ENCODE results near the gene HIP1. TPM values are rescaled to one million over a fixed set of nuclear protein-coding genes. Genes with fewer than 3 reads are reported as not detected.
"Not testable (repeated sequence)": the region's sequence is repeated elsewhere in the genome, so short reads cannot be mapped to it uniquely, and the experiment has no call there.

The HIP1 gene
- total and polyA plus RNA-seq, 9 donors = 17.3 to 28.4 (median 23.5) TPM

DNA sequence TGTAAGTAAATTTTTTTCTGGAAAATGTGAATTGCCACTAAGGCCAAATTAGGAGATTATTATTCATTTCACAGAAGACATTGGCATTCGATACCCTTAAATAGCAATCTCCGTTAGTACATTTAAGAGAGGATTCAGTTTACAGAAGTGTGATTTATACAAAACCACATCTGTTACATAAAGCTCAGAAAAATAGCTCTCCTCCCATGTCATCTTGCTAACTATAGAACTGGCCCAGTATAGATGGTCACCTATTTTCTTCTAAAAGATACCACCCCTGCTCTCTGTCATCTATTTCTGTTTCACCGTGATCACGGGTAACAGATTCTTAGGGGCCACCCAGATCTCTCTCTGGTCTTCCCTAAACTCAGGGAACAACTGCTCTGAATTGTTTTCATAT lies 119.1 kb downstream of the HIP1 start:
- WGBS (ENCODE audit: insufficient coverage) = 78% methylated on average over 2 of the region's 4 CpGs
- Histone ChIP-seq H3K27ac (ENCODE audit: low read length) (no peak overlapping the region), H3K27me3 (ENCODE audit: control insufficient read depth, insufficient read depth, low read length) (no peaks in the 10 kb centered on the region), H3K9me3 (replicated peaks; ENCODE audit: control insufficient read depth, low read depth, low read length) (no peaks in the 10 kb centered on the region), H3K36me3 (ENCODE audit: control insufficient read depth, insufficient read depth, low read length) (no peaks in the 10 kb centered on the region), H3K4me1 (ENCODE audit: control insufficient read depth, insufficient read depth, low read length) (peaks cover 13% of the 10 kb centered on the region), H3K4me3 (ENCODE audit: low read length) (no peak overlapping the region)
- DNase-seq = no peak

DNA sequence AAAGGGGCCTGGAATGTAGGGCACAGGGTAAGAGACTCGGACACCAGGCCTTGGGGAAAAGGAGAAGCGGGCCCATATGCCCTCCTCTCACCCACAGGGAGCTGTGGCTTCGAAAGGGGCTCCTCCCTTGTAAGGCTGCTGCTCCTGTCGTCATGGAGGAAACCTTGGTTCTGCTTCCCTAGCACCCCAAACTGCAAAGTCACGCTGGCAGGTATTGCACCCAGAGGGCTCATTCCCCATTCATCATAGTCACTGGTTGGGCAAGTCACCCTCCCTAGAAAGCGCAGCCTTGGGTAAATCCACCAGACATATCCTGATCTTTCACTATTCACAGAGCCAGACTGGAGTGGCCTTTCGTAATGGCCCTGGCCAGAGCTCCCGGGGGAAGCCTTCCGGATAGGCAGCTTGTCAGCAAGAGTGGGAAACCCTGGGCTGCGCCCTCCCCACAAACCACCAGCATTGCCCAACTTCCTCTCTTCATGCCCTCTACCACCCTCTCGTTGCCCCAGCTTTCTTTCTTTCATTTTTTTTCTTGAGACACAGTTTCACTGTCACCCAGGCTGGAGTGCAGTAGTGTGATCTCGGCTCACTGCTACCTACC lies 121.0 kb downstream of the HIP1 start:
- Histone ChIP-seq H3K27ac (ENCODE audit: low read length) (no peak overlapping the region), H3K27me3 (ENCODE audit: control insufficient read depth, insufficient read depth, low read length) (no peaks in the 10 kb centered on the region), H3K4me1 (ENCODE audit: control insufficient read depth, insufficient read depth, low read length) (peaks cover 8% of the 10 kb centered on the region), H3K4me3 (ENCODE audit: low read length) (no peak overlapping the region), H3K9me3 (replicated peaks; ENCODE audit: control insufficient read depth, low read depth, low read length) (no peaks in the 10 kb centered on the region), H3K36me3 (ENCODE audit: control insufficient read depth, insufficient read depth, low read length) (no peaks in the 10 kb centered on the region)
- peak; percentile 76 for DNase-seq
- 64% methylated on average over 8 of the region's 12 CpGs for WGBS (ENCODE audit: insufficient coverage)

DNA sequence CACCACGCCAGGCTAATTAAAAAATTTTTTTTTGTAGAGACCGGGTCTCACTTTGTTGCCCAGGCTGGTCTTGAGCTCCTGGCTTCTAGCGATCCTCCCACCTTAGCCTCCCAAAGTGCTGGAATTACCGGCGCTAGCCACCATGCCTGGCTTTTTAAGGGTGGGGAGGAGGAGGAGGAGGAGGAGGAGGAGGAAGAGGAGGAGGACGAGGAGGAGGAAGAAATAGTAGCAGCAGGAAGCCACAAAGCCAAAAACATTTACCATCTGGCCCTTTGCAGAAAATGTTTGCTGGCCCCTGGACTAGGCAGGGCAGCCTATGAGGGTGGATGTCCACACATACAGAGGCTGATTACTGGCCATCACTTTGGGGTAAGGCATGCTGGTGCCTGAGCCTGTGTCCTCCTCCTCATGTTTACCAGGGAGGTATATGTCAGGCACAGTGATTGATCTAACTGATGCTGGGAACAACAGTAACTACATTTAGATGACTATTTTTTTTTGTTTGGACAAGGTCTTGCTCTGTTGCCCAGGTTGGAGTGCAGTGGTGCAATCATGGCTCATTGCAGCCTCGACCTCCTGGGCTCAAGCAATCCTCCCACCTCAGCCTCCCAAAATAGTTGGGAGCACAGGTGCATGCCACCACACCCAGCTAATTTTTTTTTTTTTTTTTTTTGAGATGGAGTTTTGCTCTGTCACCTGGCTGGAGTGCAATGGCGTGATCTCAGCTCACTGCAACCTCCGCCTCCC lies 122.1 kb downstream of the HIP1 start:
- no peaks in the 10 kb centered on the region for H3K36me3 ChIP-seq (ENCODE audit: control insufficient read depth, insufficient read depth, low read length)
- H3K27me3 ChIP-seq (ENCODE audit: control insufficient read depth, insufficient read depth, low read length) = no peaks in the 10 kb centered on the region
- WGBS (ENCODE audit: insufficient coverage) = 100% methylated on average over 2 of the region's 9 CpGs
- peaks cover 12% of the 10 kb centered on the region for H3K4me1 ChIP-seq (ENCODE audit: control insufficient read depth, insufficient read depth, low read length)
- DNase-seq = no peak
- H3K4me3 ChIP-seq (ENCODE audit: low read length) = no peak overlapping the region
- no peaks in the 10 kb centered on the region for H3K9me3 ChIP-seq (replicated peaks; ENCODE audit: control insufficient read depth, low read depth, low read length)
- no peak overlapping the region for H3K27ac ChIP-seq (ENCODE audit: low read length)

DNA sequence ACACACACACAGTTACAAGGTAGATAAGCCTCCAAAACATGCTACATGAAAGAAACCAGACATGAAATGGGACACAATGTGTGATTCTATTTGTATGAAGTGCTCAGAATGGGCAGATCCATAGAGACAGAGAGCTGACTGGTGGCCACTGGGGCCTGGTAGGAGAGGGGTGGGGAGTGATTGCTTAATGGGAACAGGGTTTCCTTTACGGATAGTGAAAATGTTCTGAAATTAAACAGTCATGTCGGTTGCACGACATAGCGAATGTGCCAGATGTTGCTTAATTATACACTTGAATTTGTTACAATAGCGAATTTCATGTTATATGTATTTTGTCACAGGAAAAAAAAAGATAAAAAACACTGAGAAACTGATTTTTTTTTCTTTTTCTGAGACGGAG lies 124.3 kb downstream of the HIP1 start:
- no peak for DNase-seq
- H3K27me3 ChIP-seq (ENCODE audit: control insufficient read depth, insufficient read depth, low read length) = no peaks in the 10 kb centered on the region
- 40% methylated on average over 1 of the region's 6 CpGs for whole genome bisulfite sequencing (ENCODE audit: insufficient coverage)
- H3K9me3 ChIP-seq (replicated peaks; ENCODE audit: control insufficient read depth, low read depth, low read length) = no peaks in the 10 kb centered on the region
- H3K4me3 ChIP-seq (ENCODE audit: low read length) = no peak overlapping the region
- H3K27ac ChIP-seq (ENCODE audit: low read length) = no peak overlapping the region
- peaks cover 11% of the 10 kb centered on the region for H3K4me1 ChIP-seq (ENCODE audit: control insufficient read depth, insufficient read depth, low read length)
- H3K36me3 ChIP-seq (ENCODE audit: control insufficient read depth, insufficient read depth, low read length) = no peaks in the 10 kb centered on the region

DNA sequence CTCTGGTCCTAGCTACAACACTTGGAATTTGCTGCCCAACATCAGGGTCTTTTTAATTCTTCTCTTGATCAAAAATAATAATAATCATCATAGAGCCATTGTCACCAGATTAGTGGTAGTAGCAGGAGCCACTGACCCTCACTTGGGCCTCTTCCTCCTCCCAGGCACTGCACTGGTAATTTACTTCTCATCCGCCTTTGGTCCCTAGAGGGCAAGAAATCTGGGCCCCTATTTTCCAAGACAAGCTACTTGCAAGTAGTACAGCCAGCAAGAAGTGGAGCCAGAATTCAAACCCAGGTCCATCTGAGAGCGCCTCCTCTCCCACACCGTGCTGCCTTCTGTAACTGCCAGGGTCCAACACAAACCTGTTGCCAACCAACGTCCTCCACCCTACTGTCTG lies 125.4 kb downstream of the HIP1 start:
- 78% methylated on average over 3 of the region's 4 CpGs for WGBS (ENCODE audit: insufficient coverage)
- Histone ChIP-seq H3K27me3 (ENCODE audit: control insufficient read depth, insufficient read depth, low read length) (no peaks in the 10 kb centered on the region), H3K9me3 (replicated peaks; ENCODE audit: control insufficient read depth, low read depth, low read length) (no peaks in the 10 kb centered on the region), H3K4me3 (ENCODE audit: low read length) (no peak overlapping the region), H3K27ac (ENCODE audit: low read length) (no peak overlapping the region), H3K36me3 (ENCODE audit: control insufficient read depth, insufficient read depth, low read length) (no peaks in the 10 kb centered on the region), H3K4me1 (ENCODE audit: control insufficient read depth, insufficient read depth, low read length) (peaks cover 16% of the 10 kb centered on the region)
- no peak for DNase-seq

DNA sequence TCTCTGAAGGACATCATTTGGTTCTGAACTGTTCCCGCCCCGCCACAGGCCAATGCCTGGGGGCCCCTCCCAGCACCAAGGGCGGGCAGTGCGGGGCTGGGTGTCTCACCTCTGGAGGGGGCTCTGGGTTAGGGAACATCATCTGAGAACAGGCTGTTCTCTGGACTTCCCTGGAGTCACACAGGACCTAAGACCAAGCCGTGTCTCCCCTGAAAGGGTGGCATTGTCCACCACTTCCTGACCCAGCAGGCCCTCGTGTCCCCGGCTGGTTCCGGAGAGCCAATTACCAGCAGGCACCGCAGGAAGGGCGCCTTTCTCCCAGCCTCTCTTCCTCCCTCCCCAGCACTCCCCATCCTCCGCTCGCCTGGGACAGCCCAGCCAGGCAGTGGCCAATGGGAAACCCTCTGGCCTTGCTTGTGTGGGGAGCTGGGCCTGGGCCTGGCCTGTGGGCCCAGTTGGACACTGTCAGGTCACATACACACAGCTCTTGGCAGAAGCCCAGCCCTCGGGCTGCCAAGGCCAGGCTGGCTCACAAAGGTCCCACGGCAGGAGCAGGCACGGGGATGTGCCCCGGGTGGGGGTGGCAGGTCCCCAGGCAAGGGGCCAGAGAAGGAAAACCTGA lies 127.1 kb downstream of the HIP1 start:
- peak overlapping the region; percentile 55 for H3K27ac ChIP-seq (ENCODE audit: low read length)
- H3K4me1 ChIP-seq (ENCODE audit: control insufficient read depth, insufficient read depth, low read length) = peaks cover 19% of the 10 kb centered on the region
- no peak overlapping the region for H3K4me3 ChIP-seq (ENCODE audit: low read length)
- H3K9me3 ChIP-seq (replicated peaks; ENCODE audit: control insufficient read depth, low read depth, low read length) = no peaks in the 10 kb centered on the region
- DNase-seq = peak; percentile 63
- no peaks in the 10 kb centered on the region for H3K27me3 ChIP-seq (ENCODE audit: control insufficient read depth, insufficient read depth, low read length)
- H3K36me3 ChIP-seq (ENCODE audit: control insufficient read depth, insufficient read depth, low read length) = no peaks in the 10 kb centered on the region
- 67% methylated on average over 6 of the region's 16 CpGs for WGBS (ENCODE audit: insufficient coverage)

DNA sequence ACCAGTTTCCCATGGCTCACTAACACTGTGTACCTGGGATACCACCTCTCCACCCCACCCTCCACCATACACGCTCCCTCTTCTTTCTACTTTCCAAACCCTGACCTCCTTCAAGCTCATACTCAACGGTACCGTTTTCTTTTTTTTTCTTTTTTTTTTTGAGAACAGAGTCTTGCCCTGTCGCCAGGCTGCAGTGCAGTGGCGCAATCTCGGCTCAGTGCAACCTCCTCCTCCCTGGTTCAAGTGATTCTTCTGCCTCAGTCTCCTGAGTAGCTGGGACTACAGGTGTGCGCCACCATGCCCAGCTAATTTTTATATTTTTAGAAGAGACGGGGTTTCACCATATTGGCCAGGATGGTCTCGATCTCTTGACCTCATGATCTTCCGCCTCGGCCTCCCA lies 129.3 kb downstream of the HIP1 start:
- not testable (repeated sequence) for DNase-seq; H3K27ac ChIP-seq (ENCODE audit: low read length); H3K27me3 ChIP-seq (ENCODE audit: control insufficient read depth, insufficient read depth, low read length); H3K4me3 ChIP-seq (ENCODE audit: low read length); H3K9me3 ChIP-seq (replicated peaks; ENCODE audit: control insufficient read depth, low read depth, low read length); H3K36me3 ChIP-seq (ENCODE audit: control insufficient read depth, insufficient read depth, low read length)
- WGBS (ENCODE audit: insufficient coverage) = 87% methylated on average over 7 of the region's 11 CpGs
- H3K4me1 ChIP-seq (ENCODE audit: control insufficient read depth, insufficient read depth, low read length) = peaks cover 19% of the 10 kb centered on the region

DNA sequence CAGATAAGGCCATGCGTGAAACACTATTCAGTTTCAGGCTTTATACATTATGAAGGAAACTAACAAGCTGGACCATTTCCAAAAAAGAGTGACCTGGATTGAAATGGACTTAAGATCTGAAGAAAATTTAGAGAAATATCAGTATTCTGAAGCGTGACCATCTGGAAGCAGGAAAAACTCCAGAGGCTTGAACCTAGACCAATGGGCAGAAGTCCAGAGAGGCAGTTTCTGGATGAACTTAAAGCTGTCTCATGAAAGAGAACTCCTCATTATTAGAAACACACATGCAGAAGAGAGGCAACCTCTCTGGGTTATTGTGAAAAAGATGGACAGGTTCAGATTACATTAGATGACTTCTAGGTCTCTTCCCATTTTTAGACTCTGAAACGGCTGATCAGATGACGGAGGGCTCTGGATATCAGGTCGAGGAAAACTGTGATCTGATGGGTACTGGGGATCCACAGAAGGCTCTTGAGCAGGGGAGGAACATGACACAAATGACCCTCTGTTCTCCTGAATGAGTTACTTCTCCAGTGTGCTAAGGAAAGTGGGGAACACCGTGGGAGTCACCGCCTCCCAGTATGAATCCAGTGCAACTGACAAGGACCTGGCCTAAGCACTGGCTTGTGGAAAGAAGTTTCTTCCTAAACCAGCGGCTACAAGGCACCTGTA lies 130.2 kb downstream of the HIP1 start:
- Histone ChIP-seq H3K36me3 (ENCODE audit: control insufficient read depth, insufficient read depth, low read length) (no peaks in the 10 kb centered on the region), H3K27ac (ENCODE audit: low read length) (no peak overlapping the region), H3K9me3 (replicated peaks; ENCODE audit: control insufficient read depth, low read depth, low read length) (no peaks in the 10 kb centered on the region), H3K4me1 (ENCODE audit: control insufficient read depth, insufficient read depth, low read length) (peaks cover 19% of the 10 kb centered on the region), H3K4me3 (ENCODE audit: low read length) (no peak overlapping the region), H3K27me3 (ENCODE audit: control insufficient read depth, insufficient read depth, low read length) (no peaks in the 10 kb centered on the region)
- WGBS (ENCODE audit: insufficient coverage) = 58% methylated on average over 7 of the region's 8 CpGs
- DNase-seq = peak; percentile 74

DNA sequence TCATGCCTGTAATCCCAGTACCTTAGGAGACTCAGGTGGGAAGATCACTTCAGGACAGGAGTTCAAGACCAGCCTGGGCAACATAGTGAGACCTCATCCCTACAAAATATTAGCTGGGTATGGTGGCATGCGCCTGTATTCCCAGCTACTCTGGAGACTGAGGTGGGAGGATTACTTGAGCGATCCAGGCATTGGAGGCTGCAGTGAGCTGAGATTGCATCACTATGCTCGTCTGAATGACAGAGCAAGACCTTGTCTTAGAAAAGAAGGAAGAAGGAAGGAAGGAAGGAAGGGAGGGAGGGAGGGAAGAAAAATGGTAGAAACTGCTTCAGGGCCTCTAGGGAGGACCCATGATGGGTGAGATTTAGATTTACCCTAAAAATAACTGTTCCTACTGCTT lies 134.3 kb downstream of the HIP1 start:
- Histone ChIP-seq H3K9me3 (replicated peaks; ENCODE audit: control insufficient read depth, low read depth, low read length) (no peaks in the 10 kb centered on the region), H3K27me3 (ENCODE audit: control insufficient read depth, insufficient read depth, low read length) (no peaks in the 10 kb centered on the region), H3K27ac (ENCODE audit: low read length) (no peak overlapping the region), H3K4me1 (ENCODE audit: control insufficient read depth, insufficient read depth, low read length) (peaks cover 14% of the 10 kb centered on the region), H3K36me3 (ENCODE audit: control insufficient read depth, insufficient read depth, low read length) (no peaks in the 10 kb centered on the region), H3K4me3 (ENCODE audit: low read length) (no peak overlapping the region)
- 90% methylated on average over 2 of the region's 3 CpGs for WGBS (ENCODE audit: insufficient coverage)
- no peak for DNase-seq

DNA sequence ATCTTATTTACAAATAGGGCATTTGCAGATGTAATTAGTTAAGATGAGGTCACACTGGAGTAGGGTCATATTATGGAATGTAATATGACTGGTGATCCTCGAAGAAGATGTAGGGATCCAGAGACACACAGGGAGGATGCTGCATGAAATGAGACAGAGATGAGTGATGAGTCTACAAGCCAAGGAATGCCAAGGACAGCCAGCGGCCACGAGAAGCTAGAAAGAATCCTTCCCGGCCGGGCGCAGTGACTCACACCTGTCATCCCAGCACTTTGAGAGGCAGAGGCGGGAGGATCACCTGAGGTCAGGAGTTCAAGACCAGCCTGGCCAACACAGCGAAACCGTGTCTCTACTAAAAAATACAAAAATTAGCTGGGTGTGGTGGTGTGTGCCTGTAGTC lies 135.9 kb downstream of the HIP1 start:
- not testable (repeated sequence) for H3K27me3 ChIP-seq (ENCODE audit: control insufficient read depth, insufficient read depth, low read length); DNase-seq; H3K9me3 ChIP-seq (replicated peaks; ENCODE audit: control insufficient read depth, low read depth, low read length); H3K4me3 ChIP-seq (ENCODE audit: low read length); H3K27ac ChIP-seq (ENCODE audit: low read length); H3K36me3 ChIP-seq (ENCODE audit: control insufficient read depth, insufficient read depth, low read length)
- 96% methylated on average over 5 of the region's 9 CpGs for WGBS (ENCODE audit: insufficient coverage)
- peaks cover 21% of the 10 kb centered on the region for H3K4me1 ChIP-seq (ENCODE audit: control insufficient read depth, insufficient read depth, low read length)
